ENCODE data around the gene UROS. TPM values are rescaled to one million over a fixed set of nuclear protein-coding genes. Genes with fewer than 3 reads are reported as not detected.

UROS gene
- polyA plus RNA-seq, 1 donor from 2014 or later, result 103 TPM

GRCh38 chr10:125770844-125771243, 52.2 kb downstream of the UROS start:
- Histone ChIP-seq H3K36me3 (ENCODE audit: insufficient read depth, low read length) (no peaks in the 10 kb centered on the region), H3K9ac (ENCODE audit: low read length) (no peak overlapping the region), H4K20me1 (ENCODE audit: insufficient read depth) (no peaks in the 10 kb centered on the region), H3K9me3 (ENCODE audit: low read length) (no peaks in the 10 kb centered on the region), H2AFZ (ENCODE audit: low read depth, low read length) (no peak overlapping the region), H3K27me3 (ENCODE audit: insufficient read depth, low read depth, low read length) (no peaks in the 10 kb centered on the region), H3K4me3 (ENCODE audit: low read length) (no peak overlapping the region), H3F3A (ENCODE audit: insufficient read depth, low read length, poor library complexity, severe bottlenecking) (no peaks in the 10 kb centered on the region), H3K9me2 (ENCODE audit: insufficient read depth, low read length) (no peaks in the 10 kb centered on the region), H3K27ac (ENCODE audit: low read length) (no peak overlapping the region), H3K79me2 (replicated peaks; ENCODE audit: insufficient read depth, low read length) (no peaks in the 10 kb centered on the region), H3K4me2 (ENCODE audit: low read length) (no peak overlapping the region)
- TF ChIP-seq CTCF (IDR thresholded peaks at IDR 0.05; ENCODE audit: poor library complexity, severe bottlenecking), result no peak
- no peak for TF ChIP-seq MXI1 (conservative IDR thresholded peaks at IDR 0.05; ENCODE audit: poor library complexity, severe bottlenecking)
- TF ChIP-seq TAF1 (IDR thresholded peaks at IDR 0.05; ENCODE audit: low read depth), result no peak
- TF ChIP-seq REST (IDR thresholded peaks at IDR 0.05; ENCODE audit: borderline replicate concordance), result no peak
- no peak for TF ChIP-seq SMC3 (conservative IDR thresholded peaks at IDR 0.05; ENCODE audit: poor library complexity)
- no peak for TF ChIP-seq POLR2AphosphoS5 (IDR thresholded peaks at IDR 0.05)
- TF ChIP-seq EP300 (conservative IDR thresholded peaks at IDR 0.05; ENCODE audit: poor library complexity, severe bottlenecking), result no peak
- no peak for TF ChIP-seq EZH2 (IDR thresholded peaks at IDR 0.05; ENCODE audit: borderline replicate concordance, insufficient read depth, low read length, poor library complexity, severe bottlenecking)
- no peak for TF ChIP-seq RAD21 (conservative IDR thresholded peaks at IDR 0.05)

- TF ChIP-seq CTCF (IDR thresholded peaks at IDR 0.05; ENCODE audit: poor library complexity, severe bottlenecking), result no peak
- TF ChIP-seq TAF1 (IDR thresholded peaks at IDR 0.05; ENCODE audit: low read depth), result no peak
- no peak for TF ChIP-seq POLR2AphosphoS5 (IDR thresholded peaks at IDR 0.05)
- TF ChIP-seq REST (IDR thresholded peaks at IDR 0.05; ENCODE audit: borderline replicate concordance), result no peak
- no peak for TF ChIP-seq RAD21 (conservative IDR thresholded peaks at IDR 0.05)
- no peak for TF ChIP-seq SMC3 (conservative IDR thresholded peaks at IDR 0.05; ENCODE audit: poor library complexity)
- no peak for TF ChIP-seq MXI1 (conservative IDR thresholded peaks at IDR 0.05; ENCODE audit: poor library complexity, severe bottlenecking)
- no peak for TF ChIP-seq EZH2 (IDR thresholded peaks at IDR 0.05; ENCODE audit: borderline replicate concordance, insufficient read depth, low read length, poor library complexity, severe bottlenecking)
- no peak for TF ChIP-seq EP300 (conservative IDR thresholded peaks at IDR 0.05; ENCODE audit: poor library complexity, severe bottlenecking)
- Histone ChIP-seq H3K9me2 (ENCODE audit: insufficient read depth, low read length) (no peaks in the 10 kb centered on the region), H3K9ac (ENCODE audit: low read length) (no peak overlapping the region), H3K4me3 (ENCODE audit: low read length) (no peak overlapping the region), H3K27ac (ENCODE audit: low read length) (no peak overlapping the region), H2AFZ (ENCODE audit: low read depth, low read length) (no peak overlapping the region), H3K36me3 (ENCODE audit: insufficient read depth, low read length) (peaks cover 10% of the 10 kb centered on the region), H3K4me2 (ENCODE audit: low read length) (no peak overlapping the region), H3K79me2 (replicated peaks; ENCODE audit: insufficient read depth, low read length) (no peaks in the 10 kb centered on the region), H3K9me3 (ENCODE audit: low read length) (no peaks in the 10 kb centered on the region), H3K27me3 (ENCODE audit: insufficient read depth, low read depth, low read length) (no peaks in the 10 kb centered on the region), H3F3A (ENCODE audit: insufficient read depth, low read length, poor library complexity, severe bottlenecking) (no peaks in the 10 kb centered on the region), H4K20me1 (ENCODE audit: insufficient read depth) (no peaks in the 10 kb centered on the region)
Observed at GRCh38 chr10:125769175-125769574, 53.9 kb downstream of the UROS start.

All from neural cell (in vitro differentiated cells).